GM18867 (cell line): ENCODE results near the gene ASCL1.

Source experiments
- ATAC-seq: cut with Tn5 transposase; IDR thresholded peaks from one replicate; pipeline ENCODE4 v1.9.1; 2021; ENCODE audit warnings: mild to moderate bottlenecking, moderate library complexity; ENCODE audit not compliant: unreplicated experiment

The ASCL1 gene

DNA sequence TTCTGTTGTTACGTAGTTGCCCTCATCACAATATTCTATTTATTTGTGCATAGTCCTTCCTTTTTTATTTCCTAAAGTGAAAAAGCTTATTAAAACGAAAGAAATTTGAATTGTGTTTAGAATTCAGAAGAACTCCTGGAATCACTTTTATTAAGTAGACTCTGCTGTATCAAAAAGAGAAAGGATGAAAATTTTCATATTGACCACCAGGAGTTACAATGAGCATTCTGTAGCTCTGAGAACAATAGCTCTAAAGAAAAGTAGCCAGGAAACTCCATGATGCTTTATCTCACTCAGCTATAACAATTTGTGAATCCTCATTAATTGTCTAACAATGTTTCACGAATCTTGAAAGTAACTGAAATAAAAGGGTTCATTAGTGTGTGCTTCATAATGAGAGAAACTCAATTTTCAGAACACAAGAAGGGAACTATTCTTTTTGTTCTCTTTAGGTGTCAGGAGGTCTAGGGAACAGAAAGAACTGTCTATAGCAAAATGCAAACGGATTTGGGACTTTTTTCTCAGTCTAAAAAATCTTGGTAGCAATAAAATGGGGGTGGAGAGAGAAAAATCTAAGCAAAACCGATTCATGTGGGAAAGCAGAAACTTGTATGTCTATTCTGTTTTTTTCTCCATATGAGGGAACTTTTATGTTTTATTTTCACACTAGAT lies 19.3 kb downstream of the ASCL1 start:
- no peak for ATAC-seq

DNA sequence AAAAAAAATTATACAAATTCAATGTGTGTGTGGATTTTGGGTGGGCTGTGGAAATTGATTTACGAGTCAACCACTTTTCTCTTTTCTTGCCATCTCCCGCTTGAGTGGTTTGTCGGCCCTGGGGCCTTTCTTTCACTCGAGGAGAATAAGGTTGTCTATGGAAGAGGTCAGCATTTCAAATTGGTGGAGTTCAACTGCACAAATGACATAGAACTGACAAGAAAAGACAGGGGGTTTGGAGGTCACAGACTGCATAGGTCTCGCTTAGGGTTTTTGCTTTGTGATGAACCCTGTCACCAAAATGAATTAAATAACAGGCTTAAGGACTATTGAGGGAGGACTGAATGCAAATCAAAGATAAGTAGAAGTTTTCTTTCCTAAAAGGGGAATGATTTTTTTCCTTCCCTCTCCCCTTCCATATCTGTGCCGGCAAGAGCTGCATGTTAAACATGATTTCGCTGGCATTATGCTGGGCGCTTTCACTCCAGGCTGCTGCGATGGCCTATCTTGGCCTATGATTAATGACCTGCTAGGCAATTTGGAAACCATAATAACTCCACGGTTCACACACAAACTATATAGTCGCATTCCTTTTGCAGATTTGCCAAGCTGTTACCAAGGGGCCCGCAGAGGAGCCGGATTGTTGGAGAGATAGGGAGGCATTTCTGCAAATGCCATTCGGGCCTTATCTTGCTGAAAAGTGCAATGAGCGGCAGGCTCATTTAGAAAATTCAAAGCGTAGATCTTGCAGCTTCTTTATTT lies 20.7 kb downstream of the ASCL1 start:
- ATAC-seq: no peak

DNA sequence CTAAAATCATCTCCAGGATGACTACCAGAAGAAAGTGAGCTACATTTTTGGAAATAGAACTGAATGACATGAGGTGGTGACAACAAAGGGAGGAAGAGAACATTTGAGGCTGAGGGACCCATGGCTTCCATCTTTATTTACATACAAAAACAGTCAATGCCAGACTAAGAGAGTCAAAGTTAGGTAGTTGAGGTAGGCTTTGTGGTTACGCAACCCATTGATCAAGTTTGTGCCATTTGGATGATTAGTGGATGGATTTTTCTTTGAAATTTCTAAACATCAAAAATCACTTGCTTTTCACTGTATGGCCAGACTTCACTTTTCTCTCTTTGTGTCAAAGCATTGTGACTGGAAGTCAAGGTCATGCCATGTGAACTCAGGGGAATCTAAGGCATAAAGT lies 22.9 kb downstream of the ASCL1 start:
- no peak for ATAC-seq

DNA sequence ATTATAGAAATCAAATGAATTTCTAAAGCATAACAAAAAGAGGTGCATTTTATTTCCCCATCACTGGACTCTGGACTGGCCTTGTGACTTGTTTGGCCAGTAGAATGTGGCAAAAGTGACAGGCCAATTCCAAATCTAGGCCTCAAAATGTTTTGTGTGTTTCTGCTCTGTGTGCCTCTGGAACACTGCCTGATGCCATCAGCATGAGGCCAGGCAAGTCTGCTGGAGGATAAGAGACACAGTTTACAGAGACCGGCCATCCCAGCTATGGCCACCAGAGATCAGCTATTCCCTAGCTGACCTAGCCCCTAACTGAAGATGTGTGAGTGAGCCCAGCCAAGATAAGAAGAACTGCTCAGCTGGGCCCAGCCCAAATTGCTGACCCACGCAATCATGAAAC lies 32.9 kb downstream of the ASCL1 start:
- no peak for ATAC-seq

DNA sequence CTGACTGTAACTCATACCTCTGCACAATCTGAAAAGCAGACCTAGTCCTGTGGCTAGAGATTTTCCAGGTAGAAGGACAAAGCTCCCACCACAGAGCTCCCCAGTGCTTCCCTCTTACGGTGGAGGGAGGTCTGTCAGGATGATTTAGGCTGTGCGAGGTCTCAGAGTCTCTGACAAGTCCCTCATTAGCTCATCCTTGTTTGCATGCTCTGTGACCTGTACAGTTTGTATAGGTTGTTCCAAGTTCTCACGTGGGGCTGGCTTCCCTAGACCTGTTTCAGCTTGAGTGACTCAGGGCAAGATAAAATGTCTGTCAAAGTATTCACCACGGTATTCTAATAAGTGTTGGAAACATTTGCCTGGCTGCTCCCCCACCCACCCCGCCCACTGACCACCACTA lies 34.8 kb downstream of the ASCL1 start:
- ATAC-seq: no peak

DNA sequence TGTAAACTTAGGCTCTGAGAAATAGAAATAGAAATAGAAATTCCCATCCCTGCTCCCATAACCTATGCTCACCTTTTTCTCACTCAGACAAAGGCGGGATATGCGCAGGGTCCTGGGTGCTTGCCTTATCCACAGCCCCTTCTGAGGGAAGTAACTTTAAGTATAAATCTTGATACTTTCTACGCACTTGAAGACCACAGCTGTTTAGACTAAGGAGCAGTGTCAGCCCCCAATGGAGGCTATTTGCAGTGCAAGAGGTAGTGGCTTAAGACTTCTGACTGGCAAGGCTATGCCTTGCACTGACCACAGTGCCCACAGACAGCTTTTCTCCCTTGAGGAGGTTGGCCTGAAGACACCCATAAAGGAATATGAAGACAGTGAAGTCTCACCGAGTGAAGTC lies 35.2 kb downstream of the ASCL1 start:
- no peak for ATAC-seq

DNA sequence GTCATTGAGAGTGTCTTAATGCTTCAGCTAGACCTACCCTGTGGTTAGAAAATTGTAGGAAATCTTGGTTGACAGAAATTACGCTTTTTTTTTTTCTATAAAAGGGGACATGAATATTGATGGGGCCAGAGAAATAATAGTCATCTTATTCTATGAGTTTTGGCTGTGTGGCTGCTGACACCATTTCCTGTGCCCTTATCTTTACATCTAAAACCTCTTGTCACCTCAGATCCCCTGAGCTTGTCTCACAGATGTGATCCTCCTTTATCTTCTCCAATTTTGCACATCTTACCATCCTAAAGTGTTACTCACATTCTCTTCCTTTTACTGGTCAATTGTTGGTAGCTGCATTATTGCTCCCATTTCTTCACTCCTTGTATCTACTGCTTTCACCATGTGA lies 36.1 kb downstream of the ASCL1 start:
- ATAC-seq: no peak

DNA sequence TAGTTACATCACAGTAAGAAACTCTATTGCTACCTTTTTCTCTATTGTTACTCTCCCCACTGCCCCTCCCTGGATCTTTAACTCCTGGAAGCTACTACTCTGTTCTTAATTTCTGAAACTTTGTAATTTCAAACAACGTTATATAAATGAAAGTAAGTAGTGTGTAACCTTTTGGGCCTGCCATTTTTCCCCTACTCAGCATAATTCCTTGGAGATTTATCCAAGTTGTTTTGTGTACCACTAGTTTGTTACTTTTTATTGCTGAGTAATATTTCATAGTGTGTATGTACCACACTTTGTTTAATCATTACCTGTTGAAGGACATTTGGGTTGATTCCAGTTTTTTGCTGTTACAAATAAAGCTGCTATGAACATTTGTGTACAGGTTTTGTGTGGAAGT lies 37.9 kb downstream of the ASCL1 start:
- no peak for ATAC-seq
